Measurements from ENCODE around the gene STX2. TPM values are rescaled to one million over a fixed set of nuclear protein-coding genes. Genes with fewer than 3 reads are reported as not detected.

Gene STX2
- total RNA-seq, 2 experiments from 2014 or later, result 18.3 to 20.0 TPM

DNA sequence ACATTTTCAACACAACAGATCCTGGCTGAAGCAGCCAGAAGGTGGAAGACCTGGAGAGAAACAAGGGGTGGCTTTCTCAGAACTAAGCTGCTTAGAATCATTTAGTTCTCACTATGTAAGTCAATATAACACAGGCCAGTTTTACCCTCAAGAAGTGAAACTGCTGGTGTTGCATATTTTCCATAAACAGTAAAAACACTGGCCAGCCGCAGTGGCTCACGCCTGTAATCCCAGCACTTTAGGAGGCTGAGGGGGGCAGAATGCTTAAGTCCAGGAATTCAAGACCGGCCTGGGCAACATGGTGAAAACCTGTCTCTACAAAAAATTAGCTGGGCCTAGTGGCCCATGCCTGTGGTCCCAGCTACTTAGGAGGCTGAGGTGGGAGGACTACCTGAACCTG, 11.6 kb downstream of the STX2 start:
- Histone ChIP-seq H4K20me1 (ENCODE audit: insufficient read depth, low read length) (no peaks in the 10 kb centered on the region), H3K27ac (ENCODE audit: low read depth, low read length, poor library complexity, severe bottlenecking) (no peak overlapping the region), H3K4me3 (ENCODE audit: low read depth, low read length, poor library complexity, severe bottlenecking) (no peak overlapping the region), H3K79me2 (ENCODE audit: insufficient read depth, low read depth, low read length) (no peaks in the 10 kb centered on the region), H3K9me2 (ENCODE audit: insufficient read depth, low read length) (no peaks in the 10 kb centered on the region), H3K9me3 (ENCODE audit: low read length) (no peaks in the 10 kb centered on the region), H3K36me3 (ENCODE audit: insufficient read depth, low read length) (peaks cover 29% of the 10 kb centered on the region; the same call in 1 of the 2 replicates), H3K4me2 (ENCODE audit: low read length) (no peak overlapping the region), H2AFZ (ENCODE audit: low read length) (no peak overlapping the region), H3K4me1 (ENCODE audit: insufficient read depth, low read length, poor library complexity, severe bottlenecking) (peaks cover 8% of the 10 kb centered on the region)
- ChIA-PET POLR2A (interaction anchor here (1.0 kb wide), 1 partner anchor 11 kb away, joined by 4 read pairs; no protein-coding TSS in a partner anchor), CTCF (ENCODE audit: unreplicated experiment) (no interaction called here)
- TF ChIP-seq, protein P1, sequence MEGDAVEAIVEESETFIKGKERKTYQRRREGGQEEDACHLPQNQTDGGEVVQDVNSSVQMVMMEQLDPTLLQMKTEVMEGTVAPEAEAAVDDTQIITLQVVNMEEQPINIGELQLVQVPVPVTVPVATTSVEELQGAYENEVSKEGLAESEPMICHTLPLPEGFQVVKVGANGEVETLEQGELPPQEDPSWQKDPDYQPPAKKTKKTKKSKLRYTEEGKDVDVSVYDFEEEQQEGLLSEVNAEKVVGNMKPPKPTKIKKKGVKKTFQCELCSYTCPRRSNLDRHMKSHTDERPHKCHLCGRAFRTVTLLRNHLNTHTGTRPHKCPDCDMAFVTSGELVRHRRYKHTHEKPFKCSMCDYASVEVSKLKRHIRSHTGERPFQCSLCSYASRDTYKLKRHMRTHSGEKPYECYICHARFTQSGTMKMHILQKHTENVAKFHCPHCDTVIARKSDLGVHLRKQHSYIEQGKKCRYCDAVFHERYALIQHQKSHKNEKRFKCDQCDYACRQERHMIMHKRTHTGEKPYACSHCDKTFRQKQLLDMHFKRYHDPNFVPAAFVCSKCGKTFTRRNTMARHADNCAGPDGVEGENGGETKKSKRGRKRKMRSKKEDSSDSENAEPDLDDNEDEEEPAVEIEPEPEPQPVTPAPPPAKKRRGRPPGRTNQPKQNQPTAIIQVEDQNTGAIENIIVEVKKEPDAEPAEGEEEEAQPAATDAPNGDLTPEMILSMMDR (conservative IDR thresholded peaks at IDR 0.05; ENCODE audit: low read length), result no peak
- TF ChIP-seq EZH2phosphoT487 (IDR thresholded peaks at IDR 0.05; ENCODE audit: borderline replicate concordance, low read depth, low read length), result no peak
- DNase-seq (ENCODE audit: low spot score), result no peak
- intact Hi-C loops (cut with micrococcal nuclease; ENCODE audit: unreplicated experiment), result loop anchor here (10.0 kb wide), 1 partner anchor 307 kb away; no protein-coding TSS in a partner anchor
- no TSS peak for BruUV-seq (replicated peaks)

DNA sequence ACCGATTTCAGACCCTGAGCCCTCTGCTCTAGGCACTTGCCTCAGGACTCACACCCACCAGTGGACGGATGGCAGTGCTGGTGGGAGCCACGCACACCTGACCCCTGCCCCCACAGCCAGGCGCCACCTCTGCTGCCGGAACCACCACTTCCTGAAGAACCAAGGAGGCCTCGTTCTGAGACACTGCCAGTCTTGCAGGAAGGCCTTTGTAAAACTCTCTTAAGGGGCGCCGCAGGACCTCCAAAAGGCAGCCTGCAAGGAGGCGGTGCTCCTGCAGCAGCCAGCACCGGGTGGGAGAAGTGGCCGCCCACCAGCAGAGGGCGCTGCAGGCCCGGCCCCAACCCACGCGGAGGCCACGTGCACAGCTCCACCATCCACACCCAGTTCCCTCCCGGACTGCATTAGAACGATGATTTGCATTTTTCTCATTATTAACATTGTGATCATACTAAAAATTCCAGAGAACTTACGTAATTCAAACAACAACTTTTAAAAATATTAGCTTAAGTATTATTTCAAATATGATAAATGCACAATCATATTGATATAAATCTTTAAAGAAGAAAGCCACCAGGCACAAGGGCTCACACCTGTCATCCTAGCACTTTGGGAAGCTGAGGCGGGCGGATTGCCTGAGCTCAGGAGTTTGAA, 12.8 kb downstream of the STX2 start:
- Histone ChIP-seq H3K79me2 (ENCODE audit: insufficient read depth, low read depth, low read length) (no peaks in the 10 kb centered on the region), H4K20me1 (ENCODE audit: insufficient read depth, low read length) (no peaks in the 10 kb centered on the region), H3K27ac (ENCODE audit: low read depth, low read length, poor library complexity, severe bottlenecking) (no peak overlapping the region), H2AFZ (ENCODE audit: low read length) (no peak overlapping the region), H3K9me2 (ENCODE audit: insufficient read depth, low read length) (no peaks in the 10 kb centered on the region), H3K9me3 (ENCODE audit: low read length) (no peaks in the 10 kb centered on the region), H3K36me3 (ENCODE audit: insufficient read depth, low read length) (peaks cover 33% of the 10 kb centered on the region; the same call in 1 of the 2 replicates), H3K4me2 (ENCODE audit: low read length) (no peak overlapping the region), H3K4me3 (ENCODE audit: low read depth, low read length, poor library complexity, severe bottlenecking) (no peak overlapping the region), H3K4me1 (ENCODE audit: insufficient read depth, low read length, poor library complexity, severe bottlenecking) (peaks cover 8% of the 10 kb centered on the region)
- CTCF ChIA-PET (ENCODE audit: unreplicated experiment), result interaction anchor here (0.6 to 0.9 kb wide), 2 partner anchors 10 to 31 kb away, joined by 3 read pairs; no protein-coding TSS in a partner anchor
- POLR2A ChIA-PET, result interaction anchor here (0.6 to 1.3 kb wide), 3 partner anchors 9 to 71 kb away, joined by 3 to 6 read pairs (median 3); no protein-coding TSS in a partner anchor
- no peak for TF ChIP-seq EZH2phosphoT487 (IDR thresholded peaks at IDR 0.05; ENCODE audit: borderline replicate concordance, low read depth, low read length)
- TF ChIP-seq, protein P1 (conservative IDR thresholded peaks at IDR 0.05; ENCODE audit: low read length), result peak; percentile 91
- peak; percentile 39 for DNase-seq (ENCODE audit: low spot score)
- intact Hi-C loops (cut with micrococcal nuclease; ENCODE audit: unreplicated experiment), result loop anchor here (10.0 kb wide), 1 partner anchor 309 kb away; no protein-coding TSS in a partner anchor
- no TSS peak for BruUV-seq (replicated peaks)

DNA sequence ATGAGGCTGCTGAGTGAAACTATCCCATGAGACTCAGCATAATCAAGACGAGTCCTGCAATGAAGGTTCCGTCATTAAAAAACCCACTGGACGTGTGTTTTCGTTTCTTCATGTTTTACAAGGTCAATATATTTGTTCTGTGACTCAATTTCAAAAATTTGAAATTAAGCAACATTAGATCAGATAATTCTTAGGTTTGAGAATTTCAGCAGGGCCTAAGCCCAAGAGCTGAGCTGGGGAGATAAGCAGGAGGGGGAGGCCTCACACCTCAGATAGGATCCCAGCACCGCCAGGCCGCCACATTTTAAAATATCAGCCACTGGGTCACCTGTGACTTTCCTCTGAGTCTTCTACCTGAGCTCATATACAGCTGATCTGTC, 13.3 kb downstream of the STX2 start:
- BruUV-seq (replicated peaks), result no TSS peak

More for the DNA sequence above, 13.3 kb downstream of the STX2 start:
- Histone ChIP-seq H2AFZ (ENCODE audit: low read length) (no peak overlapping the region), H3K36me3 (ENCODE audit: insufficient read depth, low read length) (peaks cover 38% of the 10 kb centered on the region; the same call in 1 of the 2 replicates), H3K4me1 (ENCODE audit: insufficient read depth, low read length, poor library complexity, severe bottlenecking) (peaks cover 8% of the 10 kb centered on the region), H3K4me2 (ENCODE audit: low read length) (no peak overlapping the region), H3K4me3 (ENCODE audit: low read depth, low read length, poor library complexity, severe bottlenecking) (no peak overlapping the region), H3K79me2 (ENCODE audit: insufficient read depth, low read depth, low read length) (no peaks in the 10 kb centered on the region), H3K27ac (ENCODE audit: low read depth, low read length, poor library complexity, severe bottlenecking) (no peak overlapping the region), H3K9me3 (ENCODE audit: low read length) (no peaks in the 10 kb centered on the region), H4K20me1 (ENCODE audit: insufficient read depth, low read length) (no peaks in the 10 kb centered on the region), H3K9me2 (ENCODE audit: insufficient read depth, low read length) (no peaks in the 10 kb centered on the region)
- intact Hi-C loops (cut with micrococcal nuclease; ENCODE audit: unreplicated experiment), result loop anchor here (10.0 kb wide), 1 partner anchor 309 kb away; no protein-coding TSS in a partner anchor
- no peak for TF ChIP-seq EZH2phosphoT487 (IDR thresholded peaks at IDR 0.05; ENCODE audit: borderline replicate concordance, low read depth, low read length)
- TF ChIP-seq, protein P1 (conservative IDR thresholded peaks at IDR 0.05; ENCODE audit: low read length), result no peak
- no peak for DNase-seq (ENCODE audit: low spot score)
- ChIA-PET POLR2A (interaction anchor here (0.7 to 1.3 kb wide), 3 partner anchors 10 to 101 kb away, joined by 3 to 6 read pairs (median 3); no protein-coding TSS in a partner anchor), CTCF (ENCODE audit: unreplicated experiment) (interaction anchor here (0.9 kb wide), 1 partner anchor 10 kb away, joined by 3 read pairs; no protein-coding TSS in a partner anchor)

Data from OCI-LY7 (cell line).